Measurements from ENCODE around the gene UBASH3B.

The UBASH3B gene

DNA sequence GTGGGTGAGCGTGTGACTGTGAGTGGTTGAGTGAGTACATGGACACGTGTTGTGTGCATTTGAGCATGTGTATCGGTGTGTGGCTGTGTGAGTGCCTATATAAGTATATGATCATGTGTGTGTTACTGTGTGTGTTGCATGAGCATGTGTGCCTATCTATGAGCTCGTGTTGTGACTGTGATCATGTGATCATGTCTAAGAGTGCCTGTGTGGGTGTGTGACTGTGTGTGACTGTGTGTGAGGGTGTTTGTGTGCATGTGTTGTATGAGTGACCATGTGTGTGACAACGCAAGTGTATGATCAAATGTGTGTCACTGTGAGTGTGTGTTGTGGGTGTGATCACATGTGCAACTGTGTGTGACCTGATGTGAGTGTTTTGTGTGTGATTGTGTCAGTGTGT, 88.8 kb downstream of the UBASH3B start:
- no peak for DNase-seq
- in situ Hi-C loops (cut with MboI; ENCODE audit: low pct_unique_long_range_greater_than_20kb, low sequenced_read_pairs): no loop called here

DNA sequence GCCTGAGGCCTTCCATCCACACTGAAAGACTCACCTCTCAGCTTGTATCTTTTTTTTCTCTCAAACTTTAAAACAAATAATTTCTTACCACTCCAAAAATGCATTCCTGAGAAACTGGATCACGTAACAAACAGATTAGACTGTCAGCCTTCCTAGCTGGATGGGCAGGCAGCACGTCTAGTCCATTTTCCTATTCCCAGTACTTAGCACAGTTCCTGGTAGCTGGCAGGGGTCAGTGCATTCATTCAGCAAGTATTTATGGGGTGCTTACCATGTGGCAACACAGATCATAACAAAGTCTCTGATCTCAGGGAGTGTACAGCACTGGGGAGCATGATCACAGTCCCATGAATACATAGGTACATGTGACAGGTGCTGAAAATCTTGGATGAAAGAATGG, 89.6 kb downstream of the UBASH3B start:
- in situ Hi-C loops (cut with MboI; ENCODE audit: low pct_unique_long_range_greater_than_20kb, low sequenced_read_pairs): no loop called here
- DNase-seq: no peak

- in situ Hi-C loops (cut with MboI; ENCODE audit: low pct_unique_long_range_greater_than_20kb, low sequenced_read_pairs): no loop called here
- peak; percentile 84 for DNase-seq
Observed at GRCh38 chr11:122746050-122746478, 90.5 kb downstream of the UBASH3B start.

- in situ Hi-C loops (cut with MboI; ENCODE audit: low pct_unique_long_range_greater_than_20kb, low sequenced_read_pairs): no loop called here
- no peak for DNase-seq
Observed at GRCh38 chr11:122746611-122747244, 91.2 kb downstream of the UBASH3B start.

GRCh38 chr11:122747351-122747781, 91.8 kb downstream of the UBASH3B start:
- in situ Hi-C loops (cut with MboI; ENCODE audit: low pct_unique_long_range_greater_than_20kb, low sequenced_read_pairs): no loop called here
- no peak for DNase-seq

- DNase-seq: peak; percentile 62
Observed at GRCh38 chr11:122749005-122749687, 93.6 kb downstream of the UBASH3B start.

GRCh38 chr11:122750049-122750448, 94.5 kb downstream of the UBASH3B start:
- DNase-seq: no peak
- in situ Hi-C loops (cut with MboI; ENCODE audit: low pct_unique_long_range_greater_than_20kb, low sequenced_read_pairs): no loop called here

More at GRCh38 chr11:122749005-122749687, 93.6 kb downstream of the UBASH3B start:
- in situ Hi-C loops (cut with MboI; ENCODE audit: low pct_unique_long_range_greater_than_20kb, low sequenced_read_pairs): no loop called here

DNA sequence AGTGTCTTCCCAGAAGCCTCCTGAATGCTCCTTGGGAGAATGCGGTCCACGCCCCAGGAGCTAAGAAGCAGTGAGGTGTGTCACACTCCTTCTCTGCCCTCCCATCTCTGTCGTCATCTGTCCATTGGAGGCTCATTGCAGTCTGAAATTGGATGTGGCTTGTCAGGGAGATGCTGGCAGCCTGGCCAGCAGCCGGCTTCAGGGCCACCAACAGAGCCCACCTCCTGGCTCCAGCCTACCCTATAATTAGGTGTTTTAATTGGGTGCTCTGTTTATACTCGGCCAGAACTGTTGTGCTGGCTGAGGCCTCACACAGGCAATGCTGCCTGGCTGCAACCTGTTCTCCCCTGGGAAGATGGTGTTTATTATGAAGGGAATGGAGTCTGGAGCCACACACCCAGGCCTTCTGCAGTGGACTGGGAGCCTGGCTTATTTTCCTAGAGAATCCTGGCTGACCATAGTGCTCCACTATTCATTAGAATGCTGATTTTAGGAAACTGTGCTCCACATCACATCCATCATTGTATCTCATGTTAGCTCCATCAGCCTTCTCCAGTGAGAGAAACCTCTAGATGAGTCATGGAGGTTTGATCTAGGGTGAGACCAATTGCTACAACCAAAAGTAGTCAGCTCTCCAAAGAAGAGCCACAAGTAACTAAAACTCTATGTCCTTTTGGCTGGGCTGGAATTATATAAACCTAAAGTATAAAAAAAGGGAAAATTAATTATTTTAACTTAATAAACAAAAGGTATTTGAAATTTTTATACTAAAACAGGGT, 96.0 kb downstream of the UBASH3B start:
- no peak for DNase-seq
- in situ Hi-C loops (cut with MboI; ENCODE audit: low pct_unique_long_range_greater_than_20kb, low sequenced_read_pairs): no loop called here

- in situ Hi-C loops (cut with MboI; ENCODE audit: low pct_unique_long_range_greater_than_20kb, low sequenced_read_pairs): no loop called here
- DNase-seq: no peak
Observed at GRCh38 chr11:122754028-122754427, 98.5 kb downstream of the UBASH3B start.

GRCh38 chr11:122754553-122755322, 99.2 kb downstream of the UBASH3B start:
- in situ Hi-C loops (cut with MboI; ENCODE audit: low pct_unique_long_range_greater_than_20kb, low sequenced_read_pairs): no loop called here
- DNase-seq: peak; percentile 68

- peak; percentile 63 for DNase-seq
- in situ Hi-C loops (cut with MboI; ENCODE audit: low pct_unique_long_range_greater_than_20kb, low sequenced_read_pairs): no loop called here
Observed at GRCh38 chr11:122755409-122755808, 99.9 kb downstream of the UBASH3B start.

DNA sequence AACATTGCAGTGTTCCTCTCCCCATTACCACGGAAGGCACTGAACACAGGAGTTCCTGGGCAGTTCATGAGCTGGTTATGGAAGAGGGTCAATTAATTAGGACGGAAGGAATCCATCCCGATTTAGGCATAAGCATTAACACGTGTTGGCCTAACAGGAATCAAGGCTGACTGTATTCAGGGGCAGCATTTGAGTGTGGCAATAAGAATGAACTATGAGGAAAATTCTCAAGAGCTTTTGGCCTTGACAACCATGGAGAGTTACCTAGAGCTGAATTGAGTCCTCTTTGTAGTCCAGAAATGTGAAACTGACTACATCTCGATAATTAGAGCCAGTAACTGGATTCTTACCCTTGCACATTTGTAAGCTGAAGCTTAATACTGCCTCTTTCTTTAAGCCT, 100.4 kb downstream of the UBASH3B start:
- in situ Hi-C loops (cut with MboI; ENCODE audit: low pct_unique_long_range_greater_than_20kb, low sequenced_read_pairs): no loop called here
- no peak for DNase-seq

DNA sequence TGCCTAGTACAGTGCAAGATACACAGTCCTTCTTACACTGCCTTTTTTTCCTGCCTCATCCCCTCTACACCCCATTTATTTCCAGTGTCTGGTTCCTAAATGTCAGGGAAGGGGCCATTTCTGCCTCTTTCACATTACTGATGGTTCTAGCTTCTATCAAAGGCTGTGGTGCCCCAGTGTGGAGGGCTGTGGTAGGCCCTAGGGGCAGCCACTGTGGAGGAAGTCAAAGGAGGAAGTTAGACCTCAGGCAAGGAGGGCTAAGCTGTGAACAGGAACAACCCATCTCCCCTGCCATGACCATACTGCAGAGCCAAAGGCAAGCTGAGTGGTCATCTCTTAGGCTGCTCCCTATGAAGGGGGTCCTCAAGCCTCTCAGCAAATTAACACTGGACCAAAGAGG, 100.9 kb downstream of the UBASH3B start:
- DNase-seq: peak; percentile 89
- in situ Hi-C loops (cut with MboI; ENCODE audit: low pct_unique_long_range_greater_than_20kb, low sequenced_read_pairs): no loop called here

GRCh38 chr11:122757201-122757600, 101.7 kb downstream of the UBASH3B start:
- in situ Hi-C loops (cut with MboI; ENCODE audit: low pct_unique_long_range_greater_than_20kb, low sequenced_read_pairs): no loop called here
- no peak for DNase-seq

DNA sequence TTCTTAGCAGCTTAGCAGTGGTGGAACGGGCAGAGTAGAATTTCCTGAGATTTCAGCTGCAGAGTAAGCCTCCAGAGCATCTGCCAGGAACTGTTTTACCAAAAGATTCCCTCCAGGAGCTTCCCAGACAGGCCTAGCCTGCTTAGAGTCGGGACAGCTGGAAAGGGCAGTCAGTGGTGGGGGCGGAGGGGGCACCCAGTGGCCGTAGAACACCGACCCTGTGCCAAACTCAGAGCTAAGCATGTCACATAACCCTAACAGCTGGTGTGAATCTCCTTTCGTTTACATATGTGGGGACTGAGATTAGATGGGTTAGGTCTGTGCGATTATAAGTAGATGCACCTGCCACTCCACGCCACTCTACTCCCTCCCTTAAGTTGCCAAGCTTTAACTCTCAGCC, 102.8 kb downstream of the UBASH3B start:
- no peak for DNase-seq
- in situ Hi-C loops (cut with MboI; ENCODE audit: low pct_unique_long_range_greater_than_20kb, low sequenced_read_pairs): no loop called here

GRCh38 chr11:122758974-122759373, 103.5 kb downstream of the UBASH3B start:
- in situ Hi-C loops (cut with MboI; ENCODE audit: low pct_unique_long_range_greater_than_20kb, low sequenced_read_pairs): no loop called here
- no peak for DNase-seq

- in situ Hi-C loops (cut with MboI; ENCODE audit: low pct_unique_long_range_greater_than_20kb, low sequenced_read_pairs): no loop called here
- DNase-seq: no peak
Observed at GRCh38 chr11:122763108-122763507, 107.6 kb downstream of the UBASH3B start.

GRCh38 chr11:122764371-122765090, 109.0 kb downstream of the UBASH3B start:
- in situ Hi-C loops (cut with MboI; ENCODE audit: low pct_unique_long_range_greater_than_20kb, low sequenced_read_pairs): no loop called here
- no peak for DNase-seq

All from KBM-7 (cell line).